ENCODE results near the gene DNAAF5.

DNAAF5 gene

GRCh38 chr7:755413-755805 is 28.9 kb downstream of the DNAAF5 start:
- no peak overlapping the region for H3K4me3 ChIP-seq (ENCODE audit: insufficient read depth, low read depth, low read length)
- 90 to 98% methylated on average over 9 of the region's 9 CpGs for whole genome bisulfite sequencing, 2 experiments
- no peak overlapping the region for H3K27ac ChIP-seq (ENCODE audit: insufficient read depth, low read depth, low read length, poor library complexity, severe bottlenecking)
- H3K27me3 ChIP-seq (ENCODE audit: control insufficient read depth, insufficient read depth, low read length, poor library complexity, severe bottlenecking): no peaks in the 10 kb centered on the region
- H3K9me3 ChIP-seq (ENCODE audit: control insufficient read depth, low read length): no peaks in the 10 kb centered on the region
- H3K36me3 ChIP-seq (ENCODE audit: control insufficient read depth, insufficient read depth, low read length): peaks cover 25% of the 10 kb centered on the region
- no peaks in the 10 kb centered on the region for H3K4me1 ChIP-seq (ENCODE audit: control insufficient read depth, insufficient read depth, low read length)

- Histone ChIP-seq H3K4me3 (ENCODE audit: insufficient read depth, low read depth, low read length) (no peak overlapping the region), H3K4me1 (ENCODE audit: control insufficient read depth, insufficient read depth, low read length) (no peaks in the 10 kb centered on the region), H3K9me3 (ENCODE audit: control insufficient read depth, low read length) (no peaks in the 10 kb centered on the region), H3K27me3 (ENCODE audit: control insufficient read depth, insufficient read depth, low read length, poor library complexity, severe bottlenecking) (no peaks in the 10 kb centered on the region), H3K36me3 (ENCODE audit: control insufficient read depth, insufficient read depth, low read length) (peaks cover 25% of the 10 kb centered on the region), H3K27ac (ENCODE audit: insufficient read depth, low read depth, low read length, poor library complexity, severe bottlenecking) (no peak overlapping the region)
- WGBS, 2 experiments: 96 to 97% methylated on average over 30 of the region's 30 CpGs
Observed at GRCh38 chr7:756231-756927, 29.9 kb downstream of the DNAAF5 start.

GRCh38 chr7:756928-757560 is 30.5 kb downstream of the DNAAF5 start:
- no peaks in the 10 kb centered on the region for H3K9me3 ChIP-seq (ENCODE audit: control insufficient read depth, low read length)
- WGBS, 2 experiments: 95% methylated on average over 35 of the region's 35 CpGs

GRCh38 chr7:757741-758163 is 31.3 kb downstream of the DNAAF5 start:
- no peaks in the 10 kb centered on the region for H3K9me3 ChIP-seq (ENCODE audit: control insufficient read depth, low read length)
- no peak overlapping the region for H3K27ac ChIP-seq (ENCODE audit: insufficient read depth, low read depth, low read length, poor library complexity, severe bottlenecking)
- H3K4me1 ChIP-seq (ENCODE audit: control insufficient read depth, insufficient read depth, low read length): no peaks in the 10 kb centered on the region
- 89 to 91% methylated on average over 19 of the region's 19 CpGs for WGBS, 2 experiments
- peaks cover 26% of the 10 kb centered on the region for H3K36me3 ChIP-seq (ENCODE audit: control insufficient read depth, insufficient read depth, low read length)
- no peak overlapping the region for H3K4me3 ChIP-seq (ENCODE audit: insufficient read depth, low read depth, low read length)
- no peaks in the 10 kb centered on the region for H3K27me3 ChIP-seq (ENCODE audit: control insufficient read depth, insufficient read depth, low read length, poor library complexity, severe bottlenecking)

More at GRCh38 chr7:756928-757560, 30.5 kb downstream of the DNAAF5 start:
- Histone ChIP-seq H3K4me1 (ENCODE audit: control insufficient read depth, insufficient read depth, low read length) (no peaks in the 10 kb centered on the region), H3K36me3 (ENCODE audit: control insufficient read depth, insufficient read depth, low read length) (peaks cover 27% of the 10 kb centered on the region), H3K27ac (ENCODE audit: insufficient read depth, low read depth, low read length, poor library complexity, severe bottlenecking) (no peak overlapping the region), H3K4me3 (ENCODE audit: insufficient read depth, low read depth, low read length) (no peak overlapping the region), H3K27me3 (ENCODE audit: control insufficient read depth, insufficient read depth, low read length, poor library complexity, severe bottlenecking) (no peaks in the 10 kb centered on the region)

- no peak overlapping the region for H3K27ac ChIP-seq (ENCODE audit: insufficient read depth, low read depth, low read length, poor library complexity, severe bottlenecking)
- no peak overlapping the region for H3K4me3 ChIP-seq (ENCODE audit: insufficient read depth, low read depth, low read length)
- WGBS, 2 experiments: 95 to 96% methylated on average over 8 of the region's 8 CpGs
- H3K36me3 ChIP-seq (ENCODE audit: control insufficient read depth, insufficient read depth, low read length): peaks cover 33% of the 10 kb centered on the region
- H3K27me3 ChIP-seq (ENCODE audit: control insufficient read depth, insufficient read depth, low read length, poor library complexity, severe bottlenecking): no peaks in the 10 kb centered on the region
- H3K9me3 ChIP-seq (ENCODE audit: control insufficient read depth, low read length): no peaks in the 10 kb centered on the region
- H3K4me1 ChIP-seq (ENCODE audit: control insufficient read depth, insufficient read depth, low read length): no peaks in the 10 kb centered on the region
Observed at GRCh38 chr7:759569-759968, 33.1 kb downstream of the DNAAF5 start.

GRCh38 chr7:760006-760405 is 33.5 kb downstream of the DNAAF5 start:
- Histone ChIP-seq H3K9me3 (ENCODE audit: control insufficient read depth, low read length) (no peaks in the 10 kb centered on the region), H3K27ac (ENCODE audit: insufficient read depth, low read depth, low read length, poor library complexity, severe bottlenecking) (no peak overlapping the region), H3K27me3 (ENCODE audit: control insufficient read depth, insufficient read depth, low read length, poor library complexity, severe bottlenecking) (no peaks in the 10 kb centered on the region), H3K4me3 (ENCODE audit: insufficient read depth, low read depth, low read length) (no peak overlapping the region), H3K36me3 (ENCODE audit: control insufficient read depth, insufficient read depth, low read length) (peaks cover 31% of the 10 kb centered on the region), H3K4me1 (ENCODE audit: control insufficient read depth, insufficient read depth, low read length) (no peaks in the 10 kb centered on the region)
- WGBS, 2 experiments: 94 to 95% methylated on average over 16 of the region's 16 CpGs

- peaks cover 31% of the 10 kb centered on the region for H3K36me3 ChIP-seq (ENCODE audit: control insufficient read depth, insufficient read depth, low read length)
- no peak overlapping the region for H3K27ac ChIP-seq (ENCODE audit: insufficient read depth, low read depth, low read length, poor library complexity, severe bottlenecking)
- H3K27me3 ChIP-seq (ENCODE audit: control insufficient read depth, insufficient read depth, low read length, poor library complexity, severe bottlenecking): no peaks in the 10 kb centered on the region
- 96 to 97% methylated on average over 12 of the region's 12 CpGs for WGBS, 2 experiments
- H3K4me3 ChIP-seq (ENCODE audit: insufficient read depth, low read depth, low read length): no peak overlapping the region
- no peaks in the 10 kb centered on the region for H3K4me1 ChIP-seq (ENCODE audit: control insufficient read depth, insufficient read depth, low read length)
- H3K9me3 ChIP-seq (ENCODE audit: control insufficient read depth, low read length): no peaks in the 10 kb centered on the region
Observed at GRCh38 chr7:761101-761500, 34.6 kb downstream of the DNAAF5 start.

- peaks cover 35% of the 10 kb centered on the region for H3K36me3 ChIP-seq (ENCODE audit: control insufficient read depth, insufficient read depth, low read length)
Observed at GRCh38 chr7:761631-762030, 35.1 kb downstream of the DNAAF5 start.

GRCh38 chr7:762885-763284 is 36.4 kb downstream of the DNAAF5 start:
- Histone ChIP-seq H3K4me1 (ENCODE audit: control insufficient read depth, insufficient read depth, low read length) (no peaks in the 10 kb centered on the region), H3K27me3 (ENCODE audit: control insufficient read depth, insufficient read depth, low read length, poor library complexity, severe bottlenecking) (no peaks in the 10 kb centered on the region), H3K27ac (ENCODE audit: insufficient read depth, low read depth, low read length, poor library complexity, severe bottlenecking) (no peak overlapping the region), H3K36me3 (ENCODE audit: control insufficient read depth, insufficient read depth, low read length) (peaks cover 26% of the 10 kb centered on the region), H3K4me3 (ENCODE audit: insufficient read depth, low read depth, low read length) (no peak overlapping the region), H3K9me3 (ENCODE audit: control insufficient read depth, low read length) (no peaks in the 10 kb centered on the region)
- 80 to 90% methylated on average over 5 of the region's 5 CpGs for WGBS, 2 experiments

More at GRCh38 chr7:761631-762030, 35.1 kb downstream of the DNAAF5 start:
- Histone ChIP-seq H3K4me3 (ENCODE audit: insufficient read depth, low read depth, low read length) (no peak overlapping the region), H3K27ac (ENCODE audit: insufficient read depth, low read depth, low read length, poor library complexity, severe bottlenecking) (no peak overlapping the region), H3K4me1 (ENCODE audit: control insufficient read depth, insufficient read depth, low read length) (no peaks in the 10 kb centered on the region), H3K9me3 (ENCODE audit: control insufficient read depth, low read length) (no peaks in the 10 kb centered on the region), H3K27me3 (ENCODE audit: control insufficient read depth, insufficient read depth, low read length, poor library complexity, severe bottlenecking) (no peaks in the 10 kb centered on the region)
- 94 to 96% methylated on average over 11 of the region's 11 CpGs for WGBS, 2 experiments

GRCh38 chr7:763762-764161 is 37.3 kb downstream of the DNAAF5 start:
- Histone ChIP-seq H3K27ac (ENCODE audit: insufficient read depth, low read depth, low read length, poor library complexity, severe bottlenecking) (no peak overlapping the region), H3K4me1 (ENCODE audit: control insufficient read depth, insufficient read depth, low read length) (no peaks in the 10 kb centered on the region), H3K4me3 (ENCODE audit: insufficient read depth, low read depth, low read length) (no peak overlapping the region), H3K36me3 (ENCODE audit: control insufficient read depth, insufficient read depth, low read length) (peaks cover 22% of the 10 kb centered on the region), H3K27me3 (ENCODE audit: control insufficient read depth, insufficient read depth, low read length, poor library complexity, severe bottlenecking) (no peaks in the 10 kb centered on the region), H3K9me3 (ENCODE audit: control insufficient read depth, low read length) (no peaks in the 10 kb centered on the region)
- WGBS, 2 experiments: 96 to 97% methylated on average over 19 of the region's 19 CpGs
